H9 (cell line): ENCODE measurements around the gene MRPS31. TPM values are rescaled to one million over a fixed set of nuclear protein-coding genes. Genes with fewer than 3 reads are reported as not detected.

Experiments
- DNase-seq: peaks from one replicate; pipeline ENCODE4 v3.0.0-alpha.2; 2017
- H2AFZ ChIP-seq: one replicate; pipeline ENCODE4 v1.6.1; 2013; ENCODE audit warnings: mild to moderate bottlenecking, low read length, control low read depth, moderate library complexity
- H2AK5ac ChIP-seq: 2 replicates; pipeline ENCODE4 v1.6.1; 2013; ENCODE audit warnings: low read length, control low read depth, mixed read lengths; ENCODE audit not compliant: insufficient read length
- H2BK120ac ChIP-seq: one replicate; pipeline ENCODE4 v1.6.1; 2013; ENCODE audit warnings: low read depth, mild to moderate bottlenecking, low read length, control low read depth, inconsistent platforms; ENCODE audit not compliant: poor library complexity, severe bottlenecking
- H2BK12ac ChIP-seq: 2 replicates; pipeline ENCODE4 v1.6.1; 2013; ENCODE audit warnings: low read length, control low read depth, mixed read lengths, low read depth; ENCODE audit not compliant: insufficient read length
- H2BK15ac ChIP-seq: 2 replicates; pipeline ENCODE4 v1.6.1; 2013; ENCODE audit warnings: low read depth, low read length, control low read depth
- H2BK20ac ChIP-seq: one replicate; pipeline ENCODE4 v1.6.1; 2013; ENCODE audit warnings: low read depth, mild to moderate bottlenecking, low read length, control low read depth, inconsistent platforms; ENCODE audit not compliant: poor library complexity, severe bottlenecking
- H2BK5ac ChIP-seq: 2 replicates; pipeline ENCODE4 v1.6.1; 2013; ENCODE audit warnings: low read length, control low read depth, mixed read lengths; ENCODE audit not compliant: insufficient read length
- H3K14ac ChIP-seq: 2 replicates; pipeline ENCODE4 v1.6.1; 2013; ENCODE audit warnings: low read length, control low read depth; ENCODE audit not compliant: insufficient read depth
- H3K18ac ChIP-seq: 2 replicates; pipeline ENCODE4 v1.6.1; 2013; ENCODE audit warnings: low read depth, mild to moderate bottlenecking, mixed read lengths, low read length, control low read depth; ENCODE audit not compliant: insufficient read length
- H3K23ac ChIP-seq: 2 replicates; pipeline ENCODE4 v1.6.1; 2013; ENCODE audit warnings: low read length, control low read depth, mixed read lengths, low read depth; ENCODE audit not compliant: insufficient read length
- H3K23me2 ChIP-seq: 2 replicates; pipeline ENCODE4 v1.6.1; 2013; ENCODE audit warnings: low read depth, mild to moderate bottlenecking, mixed read lengths, low read length, control low read depth; ENCODE audit not compliant: insufficient read length, poor library complexity, severe bottlenecking
- H3K27ac ChIP-seq: 2 replicates; pipeline ENCODE4 v1.5.1; 2013; ENCODE audit warnings: low read length, control low read depth, mixed read lengths, low read depth; ENCODE audit not compliant: insufficient read length
- H3K27me3 ChIP-seq: 2 replicates; pipeline ENCODE4 v1.6.1; 2013; ENCODE audit warnings: low read length, control low read depth, inconsistent platforms; ENCODE audit not compliant: insufficient read depth
- H3K4ac ChIP-seq: 2 replicates; pipeline ENCODE4 v1.6.1; 2013; ENCODE audit warnings: low read depth, mild to moderate bottlenecking, control low read depth, inconsistent platforms, low read length, moderate library complexity
- H3K4me1 ChIP-seq: 2 replicates; pipeline ENCODE4 v1.6.1; 2013; ENCODE audit warnings: low read length, control low read depth, inconsistent platforms; ENCODE audit not compliant: insufficient read depth
- H3K4me2 ChIP-seq: 2 replicates; pipeline ENCODE4 v1.6.1; 2013; ENCODE audit warnings: low read length, control low read depth, mixed read lengths; ENCODE audit not compliant: insufficient read length, insufficient read depth
- H3K56ac ChIP-seq: 2 replicates; pipeline ENCODE4 v1.6.1; 2013; ENCODE audit warnings: low read depth, mild to moderate bottlenecking, mixed read lengths, low read length, control low read depth; ENCODE audit not compliant: insufficient read length
- H3K79me1 ChIP-seq: 2 replicates; pipeline ENCODE4 v1.6.1; 2013; ENCODE audit warnings: low read depth, mild to moderate bottlenecking, moderate library complexity, low read length, control low read depth, inconsistent platforms; ENCODE audit not compliant: insufficient read depth, poor library complexity, severe bottlenecking
- H3K79me2 ChIP-seq: 2 replicates; pipeline ENCODE4 v1.6.1; 2013; ENCODE audit warnings: low read length, control low read depth, inconsistent platforms; ENCODE audit not compliant: insufficient read depth
- H3K9ac ChIP-seq: 2 replicates; pipeline ENCODE4 v1.6.1; 2013; ENCODE audit warnings: low read length, control low read depth, mixed read lengths; ENCODE audit not compliant: insufficient read length; ENCODE audit errors: extremely low read depth
- H3K9me3 ChIP-seq: one replicate; pipeline ENCODE4 v1.6.1; 2013; ENCODE audit warnings: low read depth, low read length, inconsistent platforms; ENCODE audit not compliant: control insufficient read depth
- H3T11ph ChIP-seq: one replicate; pipeline ENCODE4 v1.6.1; 2013; ENCODE audit warnings: mild to moderate bottlenecking, low read length, control low read depth, inconsistent platforms
- H4K20me1 ChIP-seq: one replicate; pipeline ENCODE4 v1.6.1; 2013; ENCODE audit not compliant: control insufficient read depth, insufficient read length, insufficient read depth
- H4K5ac ChIP-seq: 2 replicates; pipeline ENCODE4 v1.6.1; 2013; ENCODE audit warnings: low read depth, mild to moderate bottlenecking, mixed read lengths, low read length, control low read depth; ENCODE audit not compliant: insufficient read length
- H4K8ac ChIP-seq: replicated peaks from 2 replicates; pipeline ENCODE4 v1.6.1; 2013; ENCODE audit warnings: low read length, control low read depth, mixed read lengths, low read depth; ENCODE audit not compliant: insufficient read length
- H4K91ac ChIP-seq: 2 replicates; pipeline ENCODE4 v1.6.1; 2013; ENCODE audit warnings: low read depth, mild to moderate bottlenecking, moderate library complexity, mixed read lengths, low read length, control low read depth; ENCODE audit not compliant: insufficient read length
- H3K27ac Mint-ChIP-seq, 3 experiments: 2 replicates in 2 of 3; 3 replicates in 1 of 3; pipeline ENCODE4 v1.8.0; 2020 to 2021; ENCODE audit warnings: mixed read lengths in 3 of 3, mild to moderate bottlenecking in 1 of 3, moderate library complexity in 1 of 3
- H3K27me3 Mint-ChIP-seq: 2 replicates; pipeline ENCODE4 v1.8.0; 2021; ENCODE audit warnings: low read depth, mild to moderate bottlenecking, moderate library complexity, mixed read lengths
- H3K36me3 Mint-ChIP-seq, 3 experiments: 2 replicates in 2 of 3; 3 replicates in 1 of 3; pipeline ENCODE4 v1.8.0; 2020 to 2021; ENCODE audit warnings: low read depth in 3 of 3, mixed read lengths in 3 of 3; ENCODE audit not compliant: insufficient read depth in 1 of 3
- H3K4me1 Mint-ChIP-seq, 2 experiments: 2 replicates each; pipeline ENCODE4 v1.8.0; 2020; ENCODE audit warnings: mixed read lengths in 2 of 2
- H3K4me3 Mint-ChIP-seq, 2 experiments: 2 replicates in 1 of 2; 3 replicates in 1 of 2; pipeline ENCODE4 v1.8.0; 2020 to 2021; ENCODE audit warnings: mild to moderate bottlenecking in 2 of 2, mixed read lengths in 2 of 2, moderate library complexity in 1 of 2
- H3K9me3 Mint-ChIP-seq, 2 experiments: 2 replicates in 1 of 2; 3 replicates in 1 of 2; pipeline ENCODE4 v1.8.0; 2020; ENCODE audit warnings: mild to moderate bottlenecking in 2 of 2, mixed read lengths in 2 of 2, moderate library complexity in 1 of 2
- CTCF ChIP-seq: fragments of 200-600 bp; sonication (generic); conservative IDR thresholded peaks from 3 replicates; pipeline ENCODE4 v1.8.0; 2021; ENCODE audit warnings: antibody characterized with exemption, mild to moderate bottlenecking
- WGBS: extraction: QIAGEN DNeasy Blood & Tissue Kit; methylation state at CpG from one replicate; pipeline ENCODE4 v1.1.7; 2013; ENCODE audit warnings: missing lambda C conversion rate, low lambda C conversion rate, mixed read lengths; ENCODE audit not compliant: insufficient read length; ENCODE audit errors: extremely low coverage; 5-methylcytosine and 5-hydroxymethylcytosine counted together
- total RNA-seq: library from RNA; stranded (reverse); gene quantifications from 2 replicates; pipeline ENCODE4 v1.2.1, GENCODE V29; 2021

The MRPS31 gene
- total RNA-seq, 1 experiment from 2014 or later: 27.3 TPM

- no peaks in the 10 kb centered on the region for H3K9me3 ChIP-seq
- H2BK120ac ChIP-seq: no peak overlapping the region
- H2AK5ac ChIP-seq: no peak overlapping the region
- H3K27ac ChIP-seq: no peak overlapping the region
- no peak for TF ChIP-seq CTCF
- no peak overlapping the region for H3K4me3 Mint-ChIP-seq
- no peak for DNase-seq
- H3K4me2 ChIP-seq: no peak overlapping the region
- no peak overlapping the region for H2BK5ac ChIP-seq
- H3K79me1 ChIP-seq: no peaks in the 10 kb centered on the region
- peaks cover 17 to 76% (median 63%) of the 10 kb centered on the region in 3 experiments for H3K36me3 Mint-ChIP-seq
- peaks cover 0 to 7% of the 10 kb centered on the region in 2 experiments; a peak in 1 of 5 replicates for H3K9me3 Mint-ChIP-seq
- no peak overlapping the region for H3K18ac ChIP-seq
- no peak overlapping the region for H3K23ac ChIP-seq
- H2BK20ac ChIP-seq: no peak overlapping the region
- H3K27me3 Mint-ChIP-seq: no peaks in the 10 kb centered on the region
- no peaks in the 10 kb centered on the region for H3K79me2 ChIP-seq
- H3K56ac ChIP-seq: no peak overlapping the region
- no peak overlapping the region for H2BK12ac ChIP-seq
- H2BK15ac ChIP-seq: no peak overlapping the region
- no peaks in the 10 kb centered on the region for H3K23me2 ChIP-seq
- no peak overlapping the region for H3K14ac ChIP-seq
- H3K4ac ChIP-seq: no peak overlapping the region
- H2AFZ ChIP-seq: no peak overlapping the region
- H4K91ac ChIP-seq: no peak overlapping the region
- no peaks in the 10 kb centered on the region for H3K4me1 ChIP-seq
- no peak overlapping the region for H4K8ac ChIP-seq
- no peaks in the 10 kb centered on the region for H3K4me1 Mint-ChIP-seq
- H3T11ph ChIP-seq: no peak overlapping the region
- WGBS: no CpG with 5 or more reads among the region's 5 CpGs
- H3K9ac ChIP-seq: no peak overlapping the region
- no peaks in the 10 kb centered on the region for H3K27me3 ChIP-seq
- H4K20me1 ChIP-seq: no peaks in the 10 kb centered on the region
- H3K27ac Mint-ChIP-seq: no peak overlapping the region
- H4K5ac ChIP-seq: no peak overlapping the region
These were observed 38.5 kb upstream of the MRPS31 start for GRCh38 chr13:40809471-40809870.
